GM19397 (cell line): ENCODE results near the gene UTP4.
"Not testable (repeated sequence)": the region's sequence is repeated elsewhere in the genome, so short reads cannot be mapped to it uniquely, and the experiment has no call there.

Experiments
- ATAC-seq: cut with Tn5 transposase; IDR thresholded peaks from one replicate; pipeline ENCODE4 v1.9.1; 2021; ENCODE audit warnings: mild to moderate bottlenecking, moderate library complexity; ENCODE audit not compliant: unreplicated experiment

Gene UTP4

GRCh38 chr16:69127966-69128510 is 4.4 kb upstream of the UTP4 start:
- no peak for ATAC-seq

GRCh38 chr16:69130461-69130860 is 2.0 kb upstream of the UTP4 start:
- ATAC-seq: no peak

GRCh38 chr16:69131167-69131838 is 1.1 kb upstream of the UTP4 start:
- ATAC-seq: no peak

GRCh38 chr16:69131839-69132423 is 518 bp upstream of the UTP4 start:
- ATAC-seq: peak; percentile 62

- ATAC-seq: no peak
Measured at GRCh38 chr16:69133373-69133954, 1.0 kb downstream of the UTP4 start.

GRCh38 chr16:69138608-69139007 is 6.2 kb downstream of the UTP4 start:
- no peak for ATAC-seq

GRCh38 chr16:69139464-69139863 is 7.0 kb downstream of the UTP4 start:
- not testable (repeated sequence) for ATAC-seq

GRCh38 chr16:69141014-69141413 is 8.6 kb downstream of the UTP4 start:
- ATAC-seq: no peak

GRCh38 chr16:69141936-69142335 is 9.5 kb downstream of the UTP4 start:
- ATAC-seq: no peak

- ATAC-seq: no peak
Measured at GRCh38 chr16:69143116-69143515, 10.7 kb downstream of the UTP4 start.

GRCh38 chr16:69145658-69146057 is 13.2 kb downstream of the UTP4 start:
- ATAC-seq: no peak

GRCh38 chr16:69149621-69150020 is 17.2 kb downstream of the UTP4 start:
- ATAC-seq: not testable (repeated sequence)

- no peak for ATAC-seq
Measured at GRCh38 chr16:69150146-69150865, 17.9 kb downstream of the UTP4 start.

GRCh38 chr16:69157196-69157595 is 24.7 kb downstream of the UTP4 start:
- no peak for ATAC-seq

GRCh38 chr16:69160192-69160591 is 27.7 kb downstream of the UTP4 start:
- no peak for ATAC-seq

- ATAC-seq: no peak
Measured at GRCh38 chr16:69165584-69165983, 33.1 kb downstream of the UTP4 start.

GRCh38 chr16:69166221-69166833 is 33.9 kb downstream of the UTP4 start:
- ATAC-seq: no peak

GRCh38 chr16:69166946-69167930 is 34.8 kb downstream of the UTP4 start:
- ATAC-seq: no peak

- no peak for ATAC-seq
Measured at GRCh38 chr16:69169051-69169450, 36.6 kb downstream of the UTP4 start.
